GM19395 (cell line): Measurements from ENCODE around the gene PPFIBP2.

Experiments
- ATAC-seq: cut with Tn5 transposase; IDR thresholded peaks from one replicate; pipeline ENCODE4 v1.9.1; 2021; ENCODE audit warnings: mild to moderate bottlenecking, moderate library complexity; ENCODE audit not compliant: unreplicated experiment

Gene PPFIBP2

GRCh38 chr11:7575841-7576725 is 62.3 kb downstream of the PPFIBP2 start:
- ATAC-seq, result no peak

- no peak for ATAC-seq
Measured at GRCh38 chr11:7576726-7577290, 63.0 kb downstream of the PPFIBP2 start.

- ATAC-seq, result peak; percentile 45
Measured at GRCh38 chr11:7577291-7578190, 63.7 kb downstream of the PPFIBP2 start.

GRCh38 chr11:7578276-7578955 is 64.6 kb downstream of the PPFIBP2 start:
- peak; percentile 8 for ATAC-seq

GRCh38 chr11:7579361-7579791 is 65.6 kb downstream of the PPFIBP2 start:
- ATAC-seq, result no peak

GRCh38 chr11:7581021-7581590 is 67.3 kb downstream of the PPFIBP2 start:
- ATAC-seq, result no peak

- no peak for ATAC-seq
Measured at GRCh38 chr11:7582338-7582985, 68.7 kb downstream of the PPFIBP2 start.

- no peak for ATAC-seq
Measured at GRCh38 chr11:7583248-7583647, 69.4 kb downstream of the PPFIBP2 start.

GRCh38 chr11:7584910-7585309 is 71.1 kb downstream of the PPFIBP2 start:
- no peak for ATAC-seq

- no peak for ATAC-seq
Measured at GRCh38 chr11:7585816-7586215, 72.0 kb downstream of the PPFIBP2 start.

- no peak for ATAC-seq
Measured at GRCh38 chr11:7586376-7586775, 72.6 kb downstream of the PPFIBP2 start.

- ATAC-seq, result no peak
Measured at GRCh38 chr11:7587712-7588111, 73.9 kb downstream of the PPFIBP2 start.

GRCh38 chr11:7589861-7590260 is 76.1 kb downstream of the PPFIBP2 start:
- ATAC-seq, result no peak

GRCh38 chr11:7590529-7590928 is 76.7 kb downstream of the PPFIBP2 start:
- ATAC-seq, result no peak

GRCh38 chr11:7591107-7591894 is 77.5 kb downstream of the PPFIBP2 start:
- no peak for ATAC-seq

- ATAC-seq, result no peak
Measured at GRCh38 chr11:7591987-7592386, 78.2 kb downstream of the PPFIBP2 start.

- ATAC-seq, result no peak
Measured at GRCh38 chr11:7592711-7593110, 78.9 kb downstream of the PPFIBP2 start.

GRCh38 chr11:7593481-7593880 is 79.7 kb downstream of the PPFIBP2 start:
- ATAC-seq, result no peak
